Stimulated activated CD4-positive, alpha-beta T cell treated with anti-CD3 and anti-CD28 coated beads, Interleukin-2, amount 100 ng/mL, for 48 hours (primary cell): ENCODE measurements around the gene GAST.

Experiments used
- DNase-seq, 2 donors: peaks; one replicate each; pipeline ENCODE4 v3.0.0-alpha.2; 2020

GAST gene

GRCh38 chr17:41750862-41751261 is 38.7 kb downstream of the GAST start:
- DNase-seq: no peak

DNA sequence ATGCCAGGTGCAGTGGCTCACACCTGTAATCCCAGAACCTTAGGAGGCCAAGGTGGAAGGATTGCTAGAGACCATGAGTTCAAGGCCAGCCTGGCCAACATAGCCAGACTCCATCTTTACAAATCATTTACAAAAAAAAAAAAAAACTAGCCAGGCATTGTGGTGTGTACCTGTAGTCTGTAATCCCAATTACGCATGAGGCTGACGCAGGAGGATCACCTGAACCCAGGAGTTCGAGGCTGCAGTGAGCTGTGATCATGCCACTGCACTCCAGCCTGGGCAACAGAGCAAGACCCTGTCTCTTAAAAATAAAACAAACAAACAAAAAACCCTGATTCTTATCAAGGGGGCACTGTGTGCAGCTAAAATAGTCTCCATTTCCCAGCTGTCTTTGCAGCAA is 39.2 kb downstream of the GAST start:
- DNase-seq: no peak

GRCh38 chr17:41754066-41754465 is 41.9 kb downstream of the GAST start:
- no peak for DNase-seq

- DNase-seq: no peak
Measured at GRCh38 chr17:41758601-41759000, 46.5 kb downstream of the GAST start.

GRCh38 chr17:41760878-41761277 is 48.7 kb downstream of the GAST start:
- DNase-seq: no peak

GRCh38 chr17:41762391-41762790 is 50.3 kb downstream of the GAST start:
- no peak for DNase-seq

DNA sequence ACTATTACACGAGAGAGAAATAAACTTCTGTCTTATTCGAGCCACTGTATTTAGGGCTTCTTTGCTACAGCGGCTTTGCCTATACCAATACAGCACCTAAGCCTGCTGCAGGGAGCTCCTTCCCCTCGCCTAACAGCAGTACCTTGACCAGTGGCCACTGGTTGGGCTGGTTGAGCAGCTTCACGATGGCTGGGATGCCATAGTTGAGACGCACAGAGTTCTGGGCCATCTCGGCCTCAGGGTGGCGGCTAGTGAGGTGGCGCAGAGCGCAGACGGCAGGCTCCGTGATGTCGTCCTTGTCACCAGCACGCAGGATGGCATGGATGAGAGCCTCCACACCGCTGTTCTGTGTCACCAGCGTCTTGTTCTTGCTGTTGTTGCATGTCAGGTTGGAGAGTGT is 50.7 kb downstream of the GAST start:
- DNase-seq: no peak

- DNase-seq: no peak
Measured at GRCh38 chr17:41763327-41763726, 51.2 kb downstream of the GAST start.
